Activated CD4-positive, alpha-beta T cell treated with anti-CD3 and anti-CD28 coated beads, Interleukin-2, amount 50 U/mL, for 4 hours (primary cell): ENCODE results near the gene TBCD.

Source experiments
- DNase-seq, 2 experiments: peaks; one replicate each; pipeline ENCODE4 v3.0.0-alpha.2; 2020

TBCD gene

GRCh38 chr17:82872591-82873520 is 121.0 kb downstream of the TBCD start:
- no peak for DNase-seq

DNA sequence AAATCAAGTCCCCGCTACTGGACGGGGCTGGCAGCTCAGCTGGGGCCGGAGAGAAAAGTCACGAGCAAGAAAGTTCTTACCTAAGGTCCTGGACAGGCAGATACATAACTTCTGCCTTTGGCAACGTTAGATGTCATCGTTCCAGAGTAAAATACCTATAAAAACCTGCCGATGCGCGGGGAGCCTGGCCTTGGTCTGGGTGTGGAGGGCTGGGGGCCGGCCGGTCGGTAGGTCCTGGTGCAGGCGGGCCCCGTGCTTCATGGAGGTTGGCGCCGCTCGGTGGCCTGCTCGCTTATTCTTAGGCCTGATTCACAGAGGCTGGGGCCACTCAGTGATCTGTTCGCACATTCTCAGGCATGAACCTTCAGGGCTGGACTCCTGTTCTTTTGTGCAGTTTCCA is 121.7 kb downstream of the TBCD start:
- no peak for DNase-seq

- no peak for DNase-seq
Measured at GRCh38 chr17:82874011-82874835, 122.4 kb downstream of the TBCD start.

DNA sequence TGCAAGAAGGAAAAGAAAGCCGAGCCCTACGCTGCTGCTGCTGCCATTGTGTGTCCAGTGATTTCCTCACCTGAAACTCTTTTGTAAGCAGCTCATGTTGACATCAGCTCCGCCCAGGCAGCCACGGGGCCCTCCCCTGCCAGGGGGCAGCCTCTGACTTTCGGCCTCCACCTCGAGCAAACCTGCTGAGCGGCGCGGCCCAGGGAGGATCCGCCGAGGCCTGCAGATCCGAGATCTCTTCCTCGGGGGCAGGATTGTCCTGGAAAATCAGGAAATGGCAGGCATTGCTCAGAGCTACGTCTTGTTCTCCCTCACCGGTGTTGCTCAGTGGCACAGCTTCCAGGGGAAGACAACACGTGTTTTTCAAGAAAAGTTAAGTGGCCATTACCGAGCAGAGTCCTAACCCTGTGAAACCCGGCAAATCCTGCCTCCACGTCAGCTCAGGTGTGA is 123.6 kb downstream of the TBCD start:
- no peak for DNase-seq

DNA sequence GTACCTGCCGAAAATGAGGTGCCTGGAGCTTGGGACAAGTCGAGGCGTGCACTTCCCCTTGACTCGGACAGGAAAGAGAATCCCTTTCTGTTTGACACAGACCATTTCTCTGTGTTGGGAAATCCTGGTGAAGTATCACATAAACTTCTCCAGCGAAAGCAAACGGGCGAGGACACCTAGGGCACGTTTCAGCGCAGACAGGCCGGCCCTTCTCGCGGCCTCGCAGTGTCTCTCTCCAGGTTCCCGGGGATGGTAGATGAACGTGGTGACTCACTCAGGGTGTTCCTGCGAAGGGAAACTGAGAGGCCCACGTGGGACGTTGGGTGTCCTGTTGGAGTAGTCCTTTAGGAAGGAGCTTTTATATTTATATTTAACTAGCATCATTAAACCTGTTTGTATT is 124.3 kb downstream of the TBCD start:
- no peak for DNase-seq

DNA sequence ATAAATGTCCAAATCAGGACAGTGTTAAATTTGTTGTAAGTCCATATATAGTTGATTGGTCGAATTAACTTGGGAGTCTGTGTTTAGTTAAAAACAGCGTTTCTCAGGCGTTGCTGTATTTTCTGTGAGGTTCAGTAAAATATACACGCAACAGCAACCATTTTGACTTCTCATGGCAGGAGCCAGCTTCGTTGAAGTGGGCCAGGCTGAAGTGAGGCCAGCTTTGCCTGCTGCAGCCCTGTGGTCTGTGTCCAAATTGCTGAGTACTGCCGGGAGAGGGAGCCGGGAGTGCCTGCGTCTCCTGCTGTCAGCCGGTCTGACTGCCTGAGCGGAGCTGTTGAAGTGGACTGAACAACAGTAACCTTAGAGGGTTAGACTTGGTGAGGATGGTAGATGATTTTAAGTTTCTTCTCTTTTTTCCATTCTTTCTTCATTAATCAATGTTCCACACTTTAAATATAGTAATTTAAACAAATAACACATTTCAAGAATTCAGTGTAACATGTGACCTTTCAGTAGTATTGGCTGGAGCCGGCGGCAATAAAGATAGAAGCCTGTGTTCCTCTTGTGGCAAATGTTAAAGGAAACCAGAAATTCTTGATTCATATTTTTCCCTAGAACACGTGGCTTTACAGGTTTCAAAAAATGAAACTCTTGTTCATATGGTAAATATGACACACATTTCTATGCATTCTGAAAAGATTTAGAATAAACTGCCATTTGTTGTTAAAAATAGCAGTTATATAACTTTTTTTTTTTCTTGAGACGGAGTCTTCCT is 124.9 kb downstream of the TBCD start:
- no peak for DNase-seq

DNA sequence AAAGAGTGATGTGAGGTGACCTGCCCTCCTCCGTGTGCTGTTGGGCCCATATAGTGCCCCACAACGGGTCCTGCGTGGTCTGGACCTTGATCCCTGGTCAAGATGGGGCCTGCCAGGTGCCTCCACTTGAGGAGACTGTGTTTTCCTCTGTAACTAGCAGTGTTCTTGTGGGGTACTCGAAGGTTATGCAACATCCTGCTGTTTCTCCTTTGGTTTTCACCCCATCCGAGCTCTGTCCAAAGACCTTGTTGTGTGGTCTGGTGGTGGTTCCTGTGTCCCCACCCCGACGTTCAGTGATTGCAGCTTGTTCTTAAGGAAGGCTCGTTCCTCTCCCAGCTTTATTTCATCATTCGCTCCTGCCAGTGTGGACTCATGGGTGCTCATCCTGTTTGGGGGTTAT is 126.7 kb downstream of the TBCD start:
- no peak for DNase-seq

DNA sequence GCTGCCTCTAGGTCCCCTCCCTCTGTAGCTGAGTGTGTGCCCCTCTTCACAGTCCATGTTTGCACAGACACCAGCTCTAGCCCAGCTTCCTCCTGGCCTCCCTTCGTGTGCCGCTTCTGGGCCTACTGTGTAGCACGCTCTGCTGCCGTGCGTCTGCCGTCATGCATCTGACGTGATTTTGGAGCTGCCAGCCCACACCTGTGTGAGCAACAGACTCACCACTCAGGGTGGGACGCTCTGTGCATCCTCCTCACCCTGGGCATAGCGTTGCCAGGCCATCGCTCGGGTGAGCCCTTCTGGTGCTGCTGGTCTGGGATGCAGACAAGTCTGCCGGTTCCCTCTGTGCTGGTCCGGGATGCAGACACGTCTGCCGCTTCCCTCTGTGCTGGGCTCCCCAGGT is 127.4 kb downstream of the TBCD start:
- DNase-seq: no peak

DNA sequence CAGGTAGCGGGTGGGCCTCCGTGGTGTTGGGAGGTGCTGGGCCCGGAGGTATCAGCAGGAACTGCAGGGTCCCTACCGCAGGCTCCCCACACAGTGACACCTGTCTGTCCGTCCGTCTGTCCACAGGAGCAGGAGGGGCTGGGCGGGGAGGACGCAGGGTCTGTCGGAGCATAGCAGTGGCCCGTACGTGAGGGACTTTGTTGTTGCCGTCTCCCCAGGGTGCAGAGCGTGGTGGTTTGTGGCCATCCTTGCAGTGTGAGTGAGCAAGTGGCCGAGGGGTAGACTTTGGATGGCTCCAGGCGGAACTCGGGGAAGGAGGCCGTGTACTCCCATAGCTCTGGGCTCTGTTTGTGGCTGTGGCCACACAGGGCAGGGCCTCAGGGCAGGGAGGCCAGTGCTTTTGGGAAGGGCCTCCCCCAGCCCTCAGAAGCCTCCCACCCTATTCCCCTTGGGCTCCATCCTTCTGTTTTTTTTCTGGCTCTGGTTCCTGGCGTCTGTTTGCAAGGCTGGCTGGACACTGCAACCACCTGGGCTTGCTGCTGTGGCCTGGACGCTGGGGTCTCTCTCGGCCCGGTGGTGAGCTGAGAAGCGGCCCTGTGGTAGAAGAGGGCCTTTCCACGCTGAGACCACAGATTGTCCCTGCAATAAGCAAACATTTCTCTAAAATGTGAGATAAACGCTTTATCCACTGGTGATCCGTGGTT is 128.9 kb downstream of the TBCD start:
- DNase-seq: no peak

DNA sequence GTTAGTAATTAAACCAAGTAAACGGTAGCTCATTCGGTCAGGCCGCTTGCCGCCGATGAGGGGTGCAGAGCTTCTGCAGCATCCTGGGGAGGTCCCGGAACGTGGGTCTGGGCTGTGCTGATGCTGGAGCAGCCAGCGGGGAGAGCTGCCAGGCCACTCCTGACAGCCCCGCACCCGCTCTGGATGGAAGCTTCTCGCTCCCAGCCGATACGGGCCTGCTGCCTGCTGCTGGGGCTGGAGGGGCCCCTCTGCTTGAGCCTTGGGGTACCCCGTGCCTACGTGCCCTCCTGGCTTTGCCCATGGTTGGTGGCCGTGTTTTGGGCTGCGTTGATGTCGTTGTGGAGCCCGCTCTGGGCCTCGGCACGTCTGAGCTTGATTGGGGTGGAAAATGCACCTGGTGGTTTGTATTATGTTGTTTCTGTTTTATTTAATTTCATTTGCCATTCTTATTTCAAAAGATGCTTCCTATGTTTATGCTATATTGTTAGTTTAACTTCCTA is 129.5 kb downstream of the TBCD start:
- DNase-seq: no peak

- no peak for DNase-seq
Measured at GRCh38 chr17:82881900-82882714, 130.2 kb downstream of the TBCD start.

GRCh38 chr17:82882715-82883418 is 131.0 kb downstream of the TBCD start:
- DNase-seq: peak; percentile 63 to 66

DNA sequence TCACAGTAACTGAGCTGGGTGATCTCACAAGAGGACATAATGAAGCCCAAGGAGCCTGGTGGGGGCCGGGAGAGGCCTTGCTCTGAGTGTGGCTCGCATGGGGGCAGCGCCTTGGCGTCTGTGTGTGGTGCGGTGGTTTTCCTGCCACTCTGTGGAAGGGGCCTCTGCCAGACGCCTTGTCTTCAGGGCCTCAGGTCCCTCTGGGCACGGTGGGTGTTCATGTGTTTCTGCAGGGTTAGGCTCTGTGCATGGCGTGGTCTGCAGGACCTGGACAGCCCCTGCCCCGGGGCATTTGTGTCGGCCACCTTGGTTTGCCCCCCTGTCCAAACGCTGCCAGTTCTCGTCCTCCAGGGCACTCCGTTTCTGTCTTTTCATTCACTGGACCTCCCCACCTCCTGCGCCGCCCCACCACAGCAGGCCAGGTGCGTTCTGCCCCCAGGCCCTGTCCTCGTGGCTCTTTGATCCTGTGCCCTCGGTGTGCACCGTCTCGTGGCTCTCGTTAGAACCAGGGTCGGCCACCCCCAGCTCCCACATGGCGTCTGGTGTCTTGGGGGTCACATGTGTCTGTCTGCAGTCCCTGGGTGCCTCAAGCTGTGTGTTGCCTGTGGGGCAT is 131.7 kb downstream of the TBCD start:
- DNase-seq: no peak

- DNase-seq: no peak
Measured at GRCh38 chr17:82884341-82884969, 132.6 kb downstream of the TBCD start.

DNA sequence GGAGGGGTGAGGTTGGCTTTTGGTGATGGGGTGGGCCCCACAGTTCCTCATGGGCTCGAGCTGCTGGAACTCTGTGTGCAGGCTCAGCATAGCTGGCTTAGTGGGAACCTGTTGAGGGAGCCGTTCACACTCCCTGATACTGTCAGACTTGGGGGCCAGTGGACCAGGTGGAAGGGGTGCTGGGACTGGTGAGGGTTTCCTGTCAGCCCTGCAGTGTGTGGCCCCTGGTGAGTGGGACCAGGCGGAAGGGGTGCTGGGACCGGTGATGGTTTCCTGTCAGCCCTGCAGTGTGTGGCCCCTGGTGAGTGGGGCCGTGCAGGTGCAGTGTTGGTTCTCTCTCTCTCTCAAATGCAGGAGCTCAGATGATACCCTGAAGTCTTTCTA is 133.1 kb downstream of the TBCD start:
- no peak for DNase-seq

- DNase-seq: no peak
Measured at GRCh38 chr17:82887255-82888164, 135.6 kb downstream of the TBCD start.

- DNase-seq: no peak
Measured at GRCh38 chr17:82888583-82889495, 137.0 kb downstream of the TBCD start.
